ENCODE measurements around the gene RIT2. TPM values are rescaled to one million over a fixed set of nuclear protein-coding genes. Genes with fewer than 3 reads are reported as not detected.

The RIT2 gene
- total RNA-seq, 1 donor from 2014 or later, result not detected

DNA sequence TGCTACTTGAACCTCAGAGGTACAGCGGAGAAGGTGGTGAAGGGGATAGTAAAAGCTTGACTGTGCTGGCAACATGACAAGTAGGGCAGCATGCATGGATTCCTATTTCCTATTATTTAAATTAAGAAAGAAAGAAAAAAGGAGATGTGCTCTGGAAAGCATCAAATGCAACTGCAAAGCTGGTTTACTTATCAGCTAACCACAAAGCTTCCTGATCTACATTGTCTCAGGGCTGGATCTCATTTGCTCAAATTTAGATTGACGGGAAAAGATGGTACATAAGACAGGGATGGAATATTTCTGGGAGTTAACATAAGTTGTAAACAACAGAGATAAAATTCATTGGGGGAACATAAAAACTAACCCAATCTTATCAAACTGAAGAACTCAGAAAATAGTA, 178.0 kb downstream of the RIT2 start:
- Mint-ChIP-seq H3K9me3 (ENCODE audit: unreplicated experiment) (no peaks in the 10 kb centered on the region), H3K4me1 (ENCODE audit: low read depth, unreplicated experiment) (no peaks in the 10 kb centered on the region)

GRCh38 chr18:42936289-42936688, 179.2 kb downstream of the RIT2 start:
- H3K4me1 Mint-ChIP-seq (ENCODE audit: low read depth, unreplicated experiment), result no peaks in the 10 kb centered on the region

More for the DNA sequence above, 178.0 kb downstream of the RIT2 start:
- TF ChIP-seq, protein P1, sequence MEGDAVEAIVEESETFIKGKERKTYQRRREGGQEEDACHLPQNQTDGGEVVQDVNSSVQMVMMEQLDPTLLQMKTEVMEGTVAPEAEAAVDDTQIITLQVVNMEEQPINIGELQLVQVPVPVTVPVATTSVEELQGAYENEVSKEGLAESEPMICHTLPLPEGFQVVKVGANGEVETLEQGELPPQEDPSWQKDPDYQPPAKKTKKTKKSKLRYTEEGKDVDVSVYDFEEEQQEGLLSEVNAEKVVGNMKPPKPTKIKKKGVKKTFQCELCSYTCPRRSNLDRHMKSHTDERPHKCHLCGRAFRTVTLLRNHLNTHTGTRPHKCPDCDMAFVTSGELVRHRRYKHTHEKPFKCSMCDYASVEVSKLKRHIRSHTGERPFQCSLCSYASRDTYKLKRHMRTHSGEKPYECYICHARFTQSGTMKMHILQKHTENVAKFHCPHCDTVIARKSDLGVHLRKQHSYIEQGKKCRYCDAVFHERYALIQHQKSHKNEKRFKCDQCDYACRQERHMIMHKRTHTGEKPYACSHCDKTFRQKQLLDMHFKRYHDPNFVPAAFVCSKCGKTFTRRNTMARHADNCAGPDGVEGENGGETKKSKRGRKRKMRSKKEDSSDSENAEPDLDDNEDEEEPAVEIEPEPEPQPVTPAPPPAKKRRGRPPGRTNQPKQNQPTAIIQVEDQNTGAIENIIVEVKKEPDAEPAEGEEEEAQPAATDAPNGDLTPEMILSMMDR (IDR thresholded peaks at IDR 0.05; ENCODE audit: partially characterized antibody, unreplicated experiment), result no peak
- Mint-ChIP-seq H3K36me3 (ENCODE audit: unreplicated experiment) (no peaks in the 10 kb centered on the region), H3K27me3 (ENCODE audit: unreplicated experiment) (no peaks in the 10 kb centered on the region), H3K27ac (ENCODE audit: unreplicated experiment) (no peak overlapping the region), H3K4me3 (ENCODE audit: unreplicated experiment) (no peak overlapping the region)
- DNase-seq, result no peak

GRCh38 chr18:42931491-42931890, 184.0 kb downstream of the RIT2 start:
- H3K36me3 Mint-ChIP-seq (ENCODE audit: unreplicated experiment), result no peaks in the 10 kb centered on the region
- H3K27me3 Mint-ChIP-seq (ENCODE audit: unreplicated experiment), result no peaks in the 10 kb centered on the region
- H3K9me3 Mint-ChIP-seq (ENCODE audit: unreplicated experiment), result no peaks in the 10 kb centered on the region
- no peak for DNase-seq
- no peak overlapping the region for H3K4me3 Mint-ChIP-seq (ENCODE audit: unreplicated experiment)
- H3K27ac Mint-ChIP-seq (ENCODE audit: unreplicated experiment), result no peak overlapping the region
- no peaks in the 10 kb centered on the region for H3K4me1 Mint-ChIP-seq (ENCODE audit: low read depth, unreplicated experiment)
- TF ChIP-seq, protein P1 (IDR thresholded peaks at IDR 0.05; ENCODE audit: partially characterized antibody, unreplicated experiment), result no peak

More at GRCh38 chr18:42936289-42936688, 179.2 kb downstream of the RIT2 start:
- DNase-seq, result no peak
- no peaks in the 10 kb centered on the region for H3K27me3 Mint-ChIP-seq (ENCODE audit: unreplicated experiment)
- H3K4me3 Mint-ChIP-seq (ENCODE audit: unreplicated experiment), result no peak overlapping the region
- no peaks in the 10 kb centered on the region for H3K36me3 Mint-ChIP-seq (ENCODE audit: unreplicated experiment)
- TF ChIP-seq, protein P1 (IDR thresholded peaks at IDR 0.05; ENCODE audit: partially characterized antibody, unreplicated experiment), result no peak
- H3K9me3 Mint-ChIP-seq (ENCODE audit: unreplicated experiment), result no peaks in the 10 kb centered on the region
- H3K27ac Mint-ChIP-seq (ENCODE audit: unreplicated experiment), result no peak overlapping the region

GRCh38 chr18:42929857-42930256, 185.6 kb downstream of the RIT2 start:
- TF ChIP-seq, protein P1 (IDR thresholded peaks at IDR 0.05; ENCODE audit: partially characterized antibody, unreplicated experiment), result no peak
- no peaks in the 10 kb centered on the region for H3K9me3 Mint-ChIP-seq (ENCODE audit: unreplicated experiment)
- H3K36me3 Mint-ChIP-seq (ENCODE audit: unreplicated experiment), result no peaks in the 10 kb centered on the region
- no peak overlapping the region for H3K27ac Mint-ChIP-seq (ENCODE audit: unreplicated experiment)
- H3K4me3 Mint-ChIP-seq (ENCODE audit: unreplicated experiment), result no peak overlapping the region
- H3K27me3 Mint-ChIP-seq (ENCODE audit: unreplicated experiment), result no peaks in the 10 kb centered on the region
- DNase-seq, result no peak
- no peaks in the 10 kb centered on the region for H3K4me1 Mint-ChIP-seq (ENCODE audit: low read depth, unreplicated experiment)

- H3K4me3 Mint-ChIP-seq (ENCODE audit: unreplicated experiment), result no peak overlapping the region
- no peaks in the 10 kb centered on the region for H3K36me3 Mint-ChIP-seq (ENCODE audit: unreplicated experiment)
- TF ChIP-seq, protein P1 (IDR thresholded peaks at IDR 0.05; ENCODE audit: partially characterized antibody, unreplicated experiment), result no peak
- H3K27ac Mint-ChIP-seq (ENCODE audit: unreplicated experiment), result no peak overlapping the region
- H3K4me1 Mint-ChIP-seq (ENCODE audit: low read depth, unreplicated experiment), result no peaks in the 10 kb centered on the region
- no peaks in the 10 kb centered on the region for H3K9me3 Mint-ChIP-seq (ENCODE audit: unreplicated experiment)
- DNase-seq, result no peak
- H3K27me3 Mint-ChIP-seq (ENCODE audit: unreplicated experiment), result no peaks in the 10 kb centered on the region
These were observed 186.3 kb downstream of the RIT2 start for GRCh38 chr18:42929181-42929580.
